ENCODE data around the gene PJA1. TPM values are rescaled to one million over a fixed set of nuclear protein-coding genes. Genes with fewer than 3 reads are reported as not detected.
A peak's percentile ranks its signal among the peaks of the same experiment; 100 is the strongest.

Gene PJA1
- total RNA-seq, 1 experiment from 2014 or later: 42.5 TPM

- DNase-seq (ENCODE audit: low read depth): no peak
Observed at GRCh38 chrX:69172937-69173336, 7.7 kb upstream of the PJA1 start.

- no peak for DNase-seq (ENCODE audit: low read depth)
Observed at GRCh38 chrX:69170319-69170718, 5.1 kb upstream of the PJA1 start.

GRCh38 chrX:69163936-69164741 is 1.1 kb downstream of the PJA1 start:
- DNase-seq (ENCODE audit: low read depth): peak; percentile 24

- DNase-seq (ENCODE audit: low read depth): no peak
Observed at GRCh38 chrX:69162361-69162865, 2.8 kb downstream of the PJA1 start.

GRCh38 chrX:69161786-69162349 is 3.4 kb downstream of the PJA1 start:
- DNase-seq (ENCODE audit: low read depth): no peak

GRCh38 chrX:69161371-69161770 is 3.9 kb downstream of the PJA1 start:
- no peak for DNase-seq (ENCODE audit: low read depth)

- peak; percentile 77 for DNase-seq (ENCODE audit: low read depth)
Observed at GRCh38 chrX:69158166-69158980, 6.9 kb downstream of the PJA1 start.

GRCh38 chrX:69156638-69157037 is 8.6 kb downstream of the PJA1 start:
- no peak for DNase-seq (ENCODE audit: low read depth)

DNA sequence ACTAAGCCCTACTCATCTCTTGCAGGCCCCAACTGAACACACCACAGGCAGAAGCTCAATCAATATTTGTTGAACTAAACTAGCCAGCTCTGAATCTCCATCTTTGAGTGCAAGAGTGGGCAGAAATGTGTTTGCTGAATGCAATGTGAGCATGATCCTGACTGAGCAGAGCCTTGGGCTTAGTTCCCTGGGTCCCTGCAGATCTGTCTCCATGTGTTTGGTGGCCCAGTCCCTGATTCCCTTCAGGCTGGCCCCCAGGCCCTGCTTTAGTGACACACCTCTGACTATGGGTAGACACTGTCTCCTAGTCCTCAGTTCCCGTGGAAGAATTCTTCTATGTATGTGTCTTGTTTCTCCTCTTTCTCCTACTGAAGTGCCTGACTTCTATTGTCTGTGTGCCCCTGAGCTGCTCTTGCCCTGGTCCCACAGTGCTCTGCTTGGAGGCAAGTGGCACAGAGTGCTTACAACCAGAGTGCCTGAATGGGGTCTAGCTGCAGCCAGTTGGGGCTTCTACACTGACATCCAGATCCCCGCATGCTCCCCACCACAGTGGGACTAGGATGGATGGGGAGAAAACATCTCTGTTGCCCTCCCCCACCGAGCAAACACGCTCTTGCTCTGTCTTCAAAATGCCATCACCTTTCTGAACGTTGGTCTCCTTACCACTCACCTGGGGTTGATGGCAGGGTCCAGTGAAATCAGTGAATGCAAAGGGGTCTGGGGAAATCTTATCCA is 9.3 kb downstream of the PJA1 start:
- no peak for DNase-seq (ENCODE audit: low read depth)

DNA sequence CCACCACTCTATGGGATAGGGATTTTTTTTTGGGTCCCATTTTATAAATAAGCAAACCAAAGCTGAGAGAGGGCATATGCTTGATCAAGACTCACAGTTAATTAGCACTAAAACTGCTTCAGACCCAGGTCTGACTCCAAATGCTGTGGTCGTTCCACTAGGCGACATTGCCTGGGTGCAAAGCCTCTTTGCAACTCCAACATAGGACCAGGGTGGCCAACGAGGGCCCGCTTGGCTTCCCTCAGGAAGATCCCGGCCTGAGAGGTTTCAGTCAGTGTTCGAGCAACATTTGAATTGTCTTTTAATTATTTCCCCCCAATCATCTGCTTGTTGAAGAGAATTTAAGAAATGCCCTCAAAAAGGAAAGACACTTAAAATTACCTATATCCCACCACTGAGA is 11.2 kb downstream of the PJA1 start:
- DNase-seq (ENCODE audit: low read depth): no peak

DNA sequence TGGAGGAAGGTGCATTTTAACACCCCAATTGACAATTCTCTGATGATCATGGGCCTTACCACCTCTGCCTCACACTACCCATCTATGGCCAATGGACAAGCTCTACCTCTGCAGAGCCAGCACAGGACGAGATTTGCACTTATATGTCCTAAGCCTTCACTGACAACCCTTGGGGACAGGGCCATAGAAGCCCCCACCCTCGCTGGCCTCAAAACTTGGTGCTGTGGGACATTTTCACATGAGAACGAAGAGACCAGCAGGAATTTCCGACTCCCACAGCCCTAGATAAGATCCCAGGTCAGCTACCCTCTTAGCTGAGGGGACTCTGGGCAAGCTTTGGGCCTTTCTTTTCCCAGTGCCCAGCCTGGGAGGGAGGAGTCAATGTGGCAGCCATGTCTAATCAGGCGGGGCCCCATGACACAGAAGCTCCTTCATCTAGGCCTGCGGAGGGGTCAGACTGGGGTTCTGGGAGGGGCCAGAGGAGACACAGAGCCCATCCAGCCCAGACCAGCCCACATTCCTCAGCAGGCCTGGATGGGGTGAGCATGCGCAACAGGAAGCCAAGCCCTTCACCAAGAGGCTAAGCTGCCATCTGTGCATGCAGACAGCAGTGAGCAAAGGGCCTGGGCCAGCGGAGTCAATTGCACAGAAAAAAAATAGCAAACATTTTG is 12.1 kb downstream of the PJA1 start:
- peak; percentile 52 for DNase-seq (ENCODE audit: low read depth)

DNA sequence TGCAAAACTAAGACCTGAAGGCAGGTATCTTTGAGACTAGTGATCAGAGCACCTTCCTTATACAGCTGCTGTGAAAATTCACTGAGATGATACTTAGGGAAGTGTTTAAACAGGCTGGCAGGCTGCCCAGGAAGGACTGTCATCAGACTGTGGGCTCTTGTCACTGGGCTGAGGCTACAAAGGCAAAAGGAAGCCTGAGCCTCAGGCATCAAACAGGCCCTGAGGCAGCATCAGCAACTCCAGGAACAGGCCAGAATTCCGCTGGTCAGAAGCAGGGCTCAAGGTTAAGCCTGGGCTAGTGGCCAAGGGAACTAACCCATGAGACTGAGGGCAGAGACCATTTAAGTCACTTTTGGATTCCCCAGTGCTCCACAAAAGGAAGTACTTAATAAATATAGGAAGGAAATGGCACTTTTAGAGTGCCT is 12.8 kb downstream of the PJA1 start:
- peak; percentile 75 for DNase-seq (ENCODE audit: low read depth)

DNA sequence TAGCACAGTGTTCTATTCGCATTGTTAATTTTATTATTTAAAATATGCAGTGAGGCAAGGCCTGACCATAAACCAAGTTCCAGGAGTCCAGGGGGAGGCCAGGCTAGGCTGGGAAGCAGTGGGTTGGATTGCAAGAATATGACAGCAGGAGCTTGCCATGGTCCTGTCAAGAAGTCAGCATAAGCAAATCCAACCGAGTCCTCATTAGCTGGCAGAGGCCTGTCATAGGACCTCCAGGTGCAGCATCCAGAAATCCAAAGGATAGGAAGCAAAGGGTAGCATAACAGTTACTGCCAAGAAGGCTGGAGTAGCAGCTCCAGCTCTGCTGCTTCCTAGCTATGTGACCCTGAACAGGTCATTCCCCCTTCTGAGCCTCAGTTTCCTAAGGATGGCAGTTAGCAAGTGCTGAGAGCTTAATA is 13.4 kb downstream of the PJA1 start:
- no peak for DNase-seq (ENCODE audit: low read depth)

- no peak for DNase-seq (ENCODE audit: low read depth)
Observed at GRCh38 chrX:69150281-69150960, 14.8 kb downstream of the PJA1 start.

- DNase-seq (ENCODE audit: low read depth): no peak
Observed at GRCh38 chrX:69149466-69150280, 15.6 kb downstream of the PJA1 start.

DNA sequence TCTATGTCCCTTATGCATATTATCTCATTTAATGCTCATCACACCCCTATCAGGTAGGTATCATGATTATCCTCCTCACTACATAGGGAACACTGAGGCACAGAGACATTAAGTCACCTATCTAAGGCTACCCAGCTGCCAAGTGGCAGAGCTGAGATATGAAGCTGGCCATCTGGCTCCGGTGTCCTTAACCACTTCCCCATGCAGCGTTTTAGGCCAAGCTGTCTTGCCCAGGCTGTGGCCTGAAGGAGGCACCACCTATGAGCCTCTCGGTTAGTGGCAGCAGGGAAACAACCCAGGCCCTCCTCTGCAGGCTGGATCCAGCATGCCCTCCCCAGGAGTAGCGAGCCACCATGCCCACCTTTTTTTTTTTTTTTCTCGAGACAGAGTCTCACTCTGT is 16.3 kb downstream of the PJA1 start:
- no peak for DNase-seq (ENCODE audit: low read depth)

DNA sequence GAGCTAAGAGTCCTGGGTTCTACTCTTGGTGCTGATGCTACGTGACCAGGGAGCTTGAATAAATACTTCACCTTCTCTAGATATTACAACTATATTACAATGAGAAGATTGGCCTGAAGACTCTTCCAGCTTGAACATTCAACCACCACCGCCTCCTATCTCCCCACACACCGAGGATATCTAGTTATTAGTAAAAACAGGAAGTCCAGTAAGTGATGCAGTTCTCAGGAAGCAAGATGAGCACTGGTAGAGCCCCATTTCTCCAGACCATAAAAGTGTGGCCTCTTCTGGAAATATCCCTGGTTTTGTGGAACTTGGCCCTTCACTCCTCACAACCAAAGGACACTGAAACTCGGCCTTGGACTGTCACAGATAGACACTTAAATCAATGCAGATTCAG is 18.5 kb downstream of the PJA1 start:
- no peak for DNase-seq (ENCODE audit: low read depth)

- no peak for DNase-seq (ENCODE audit: low read depth)
Observed at GRCh38 chrX:69145714-69146113, 19.5 kb downstream of the PJA1 start.

GRCh38 chrX:69144838-69145680 is 20.2 kb downstream of the PJA1 start:
- no peak for DNase-seq (ENCODE audit: low read depth)

Data from RPMI7951 (cell line).